ENCODE data around the gene CNOT6L. TPM values are rescaled to one million over a fixed set of nuclear protein-coding genes. Genes with fewer than 3 reads are reported as not detected.
A peak's percentile ranks its signal among the peaks of the same experiment; 100 is the strongest.

Gene CNOT6L
- total RNA-seq, 1 donor from 2014 or later, result 21.8 TPM

DNA sequence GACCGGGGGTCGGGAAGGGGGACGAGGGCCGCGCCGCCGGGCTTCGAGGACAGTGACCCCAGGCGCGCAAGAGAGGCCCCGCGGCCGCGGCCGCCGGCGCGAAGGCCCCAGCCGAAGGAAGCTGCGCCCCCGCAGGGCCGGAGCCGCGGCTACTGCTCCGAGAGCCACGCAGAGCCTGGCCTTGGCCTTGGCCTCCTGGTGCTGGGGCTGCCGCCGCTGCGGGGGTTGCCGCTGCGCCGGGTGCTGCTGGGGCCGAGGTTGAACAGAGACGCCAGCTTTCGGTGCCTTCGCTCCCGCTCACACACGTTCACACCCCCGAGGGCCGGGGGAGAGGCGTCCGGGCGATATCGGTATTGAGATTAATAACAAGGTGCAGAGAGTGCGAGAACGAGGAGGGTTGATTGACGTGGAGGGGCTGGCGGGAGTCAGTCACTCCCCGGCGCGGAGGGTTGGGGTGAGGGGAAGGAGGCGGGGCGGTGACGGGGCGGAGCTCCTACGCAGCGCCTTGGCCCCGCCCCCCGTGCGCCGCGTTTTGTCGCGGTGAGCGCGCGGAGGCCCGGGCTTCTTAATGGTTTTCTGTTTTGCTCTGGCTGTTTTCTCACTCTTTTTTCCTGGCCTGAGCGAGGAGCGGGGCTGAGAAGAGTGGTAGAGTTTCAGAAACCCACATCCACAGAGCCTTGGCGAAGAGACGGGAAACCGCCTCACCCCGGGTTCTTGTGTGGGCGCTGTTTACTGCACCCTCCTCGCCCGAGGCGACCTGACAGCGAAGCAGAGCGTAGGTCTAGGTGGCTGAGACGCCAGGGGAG, 878 bp upstream of the CNOT6L start:
- H3K9me3 ChIP-seq (replicated peaks), result no peaks in the 10 kb centered on the region
- intact Hi-C loops (cut with micrococcal nuclease), result loop anchor here (5.0 kb wide), 1 partner anchor 42 kb away; the partner anchor contains the start of gene MRPL1
- H3K4me1 ChIP-seq, result peaks cover 62% of the 10 kb centered on the region
- peak; percentile 94 for DNase-seq
- H3K4me3 ChIP-seq, result peak overlapping the region; percentile 79
- H3K27ac ChIP-seq (replicated peaks), result peak overlapping the region; percentile 96
- TF ChIP-seq, protein P1, sequence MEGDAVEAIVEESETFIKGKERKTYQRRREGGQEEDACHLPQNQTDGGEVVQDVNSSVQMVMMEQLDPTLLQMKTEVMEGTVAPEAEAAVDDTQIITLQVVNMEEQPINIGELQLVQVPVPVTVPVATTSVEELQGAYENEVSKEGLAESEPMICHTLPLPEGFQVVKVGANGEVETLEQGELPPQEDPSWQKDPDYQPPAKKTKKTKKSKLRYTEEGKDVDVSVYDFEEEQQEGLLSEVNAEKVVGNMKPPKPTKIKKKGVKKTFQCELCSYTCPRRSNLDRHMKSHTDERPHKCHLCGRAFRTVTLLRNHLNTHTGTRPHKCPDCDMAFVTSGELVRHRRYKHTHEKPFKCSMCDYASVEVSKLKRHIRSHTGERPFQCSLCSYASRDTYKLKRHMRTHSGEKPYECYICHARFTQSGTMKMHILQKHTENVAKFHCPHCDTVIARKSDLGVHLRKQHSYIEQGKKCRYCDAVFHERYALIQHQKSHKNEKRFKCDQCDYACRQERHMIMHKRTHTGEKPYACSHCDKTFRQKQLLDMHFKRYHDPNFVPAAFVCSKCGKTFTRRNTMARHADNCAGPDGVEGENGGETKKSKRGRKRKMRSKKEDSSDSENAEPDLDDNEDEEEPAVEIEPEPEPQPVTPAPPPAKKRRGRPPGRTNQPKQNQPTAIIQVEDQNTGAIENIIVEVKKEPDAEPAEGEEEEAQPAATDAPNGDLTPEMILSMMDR (IDR thresholded peaks at IDR 0.05; ENCODE audit: borderline replicate concordance), result peak; percentile 19
- H3K36me3 ChIP-seq, result no peaks in the 10 kb centered on the region
- H3K27me3 ChIP-seq (ENCODE audit: low read depth), result no peaks in the 10 kb centered on the region

- TF ChIP-seq, protein P1 (IDR thresholded peaks at IDR 0.05; ENCODE audit: borderline replicate concordance), result no peak
- no peaks in the 10 kb centered on the region for H3K27me3 ChIP-seq (ENCODE audit: low read depth)
- intact Hi-C loops (cut with micrococcal nuclease), result loop anchor here (5.0 kb wide), 1 partner anchor 43 kb away; the partner anchor contains the start of gene MRPL1
- H3K9me3 ChIP-seq (replicated peaks), result no peaks in the 10 kb centered on the region
- H3K27ac ChIP-seq (replicated peaks), result peak overlapping the region; percentile 96
- DNase-seq, result no peak
- peak overlapping the region; percentile 79 for H3K4me3 ChIP-seq
- peaks cover 68% of the 10 kb centered on the region for H3K4me1 ChIP-seq
- H3K36me3 ChIP-seq, result no peaks in the 10 kb centered on the region
These were observed 255 bp upstream of the CNOT6L start for GRCh38 chr4:77819404-77819842.

DNA sequence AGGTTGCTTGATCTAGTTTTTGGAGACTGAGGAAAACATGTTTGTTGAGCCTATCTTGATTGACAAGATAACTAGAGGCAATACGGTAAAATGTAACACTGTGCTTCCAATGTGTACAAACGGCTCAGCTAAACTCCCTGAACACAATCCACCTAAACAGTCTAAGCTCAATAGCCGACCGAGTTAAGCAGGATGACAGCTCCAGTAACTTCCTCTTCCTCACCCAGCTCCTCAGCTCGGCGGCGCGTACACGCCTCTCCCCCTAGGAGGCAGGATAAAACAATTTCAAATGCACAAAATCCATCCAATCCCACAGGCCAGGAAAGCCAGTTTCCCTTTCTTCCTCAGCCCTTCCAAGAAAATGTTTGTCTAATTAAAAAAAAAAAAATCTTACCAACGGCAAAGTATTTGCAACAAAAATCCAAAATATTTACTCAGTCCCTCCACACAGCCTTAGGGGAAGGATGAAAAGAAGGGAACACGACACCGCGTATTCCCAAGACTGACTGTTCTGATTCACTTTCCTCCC, 1.0 kb downstream of the CNOT6L start:
- no peaks in the 10 kb centered on the region for H3K27me3 ChIP-seq (ENCODE audit: low read depth)
- no peaks in the 10 kb centered on the region for H3K36me3 ChIP-seq
- peaks cover 81% of the 10 kb centered on the region for H3K4me1 ChIP-seq
- TF ChIP-seq, protein P1 (IDR thresholded peaks at IDR 0.05; ENCODE audit: borderline replicate concordance), result peak; percentile 63
- intact Hi-C loops (cut with micrococcal nuclease), result loop anchor here (5.0 kb wide), 1 partner anchor 44 kb away; the partner anchor contains the start of gene MRPL1
- DNase-seq, result peak; percentile 68
- H3K9me3 ChIP-seq (replicated peaks), result no peaks in the 10 kb centered on the region
- H3K4me3 ChIP-seq, result peak overlapping the region; percentile 79
- peak overlapping the region; percentile 96 for H3K27ac ChIP-seq (replicated peaks)

DNA sequence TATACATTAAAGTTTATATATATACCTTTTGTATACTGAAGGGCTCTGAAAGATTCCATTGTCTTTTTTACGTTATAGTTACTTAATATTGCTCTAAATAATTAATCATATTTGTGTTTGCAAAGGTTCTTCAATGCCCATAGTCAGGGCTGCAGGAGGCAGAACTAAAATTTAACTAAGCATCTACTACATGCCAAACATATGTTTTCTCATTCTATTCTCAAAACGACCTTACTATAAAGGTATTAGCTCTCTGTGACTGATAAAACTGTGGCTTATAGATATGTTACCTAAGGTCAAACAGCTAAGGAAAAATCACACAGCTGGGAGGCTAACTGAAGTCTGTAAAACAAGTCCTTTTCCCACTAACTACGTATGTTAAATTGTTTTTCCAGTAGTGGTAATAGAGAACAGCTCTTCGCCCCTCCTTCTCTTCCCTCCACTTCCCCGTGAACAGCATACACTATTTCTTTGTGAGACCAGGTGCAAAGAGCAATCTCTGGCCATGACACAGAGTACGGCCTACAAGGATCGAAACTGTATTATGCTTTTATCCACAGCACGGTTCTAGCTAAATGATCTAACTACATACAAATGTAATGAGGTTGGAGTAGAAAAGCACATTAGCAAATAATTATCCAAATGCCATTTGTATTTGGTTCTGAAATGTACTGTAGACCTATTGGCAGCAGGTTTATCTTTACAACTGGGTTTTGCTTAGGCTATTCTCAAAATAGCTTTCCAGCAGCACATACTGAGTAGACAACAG, 1.7 kb downstream of the CNOT6L start:
- TF ChIP-seq, protein P1 (IDR thresholded peaks at IDR 0.05; ENCODE audit: borderline replicate concordance), result no peak
- DNase-seq, result no peak
- intact Hi-C loops (cut with micrococcal nuclease), result loop anchor here (5.0 kb wide), 1 partner anchor 45 kb away; the partner anchor contains the start of gene MRPL1
- Histone ChIP-seq H3K27ac (replicated peaks) (peak overlapping the region; percentile 96), H3K4me1 (peaks cover 85% of the 10 kb centered on the region), H3K9me3 (replicated peaks) (peaks cover 2% of the 10 kb centered on the region), H3K4me3 (peak overlapping the region; percentile 79), H3K27me3 (ENCODE audit: low read depth) (no peaks in the 10 kb centered on the region), H3K36me3 (no peaks in the 10 kb centered on the region)

GRCh38 chr4:77816546-77816945, 2.6 kb downstream of the CNOT6L start:
- no peak for DNase-seq
- Histone ChIP-seq H3K36me3 (no peaks in the 10 kb centered on the region), H3K27me3 (ENCODE audit: low read depth) (no peaks in the 10 kb centered on the region), H3K27ac (replicated peaks) (peak overlapping the region; percentile 96), H3K4me3 (no peak overlapping the region), H3K4me1 (peaks cover 82% of the 10 kb centered on the region), H3K9me3 (replicated peaks) (peaks cover 4% of the 10 kb centered on the region)
- intact Hi-C loops (cut with micrococcal nuclease), result loop anchor here (5.0 kb wide), 1 partner anchor 46 kb away; the partner anchor contains the start of gene MRPL1
- TF ChIP-seq, protein P1 (IDR thresholded peaks at IDR 0.05; ENCODE audit: borderline replicate concordance), result no peak

Measured in left ventricle myocardium inferior (tissue), 1 donor.